HFFc6 (cell line): ENCODE data around the gene HMOX1. TPM values are rescaled to one million over a fixed set of nuclear protein-coding genes. Genes with fewer than 3 reads are reported as not detected.
"Not testable (repeated sequence)": the region's sequence is repeated elsewhere in the genome, so short reads cannot be mapped to it uniquely, and the experiment has no call there.

Source experiments
- DNase-seq: peaks from one replicate; pipeline ENCODE4 v3.0.0-alpha.2; 2018
- H3K27ac Mint-ChIP-seq: 2 replicates; pipeline ENCODE4 v1.8.0; 2020; ENCODE audit warnings: mild to moderate bottlenecking, mixed read lengths
- H3K27me3 Mint-ChIP-seq: 2 replicates; pipeline ENCODE4 v1.8.0; 2021; ENCODE audit warnings: mild to moderate bottlenecking, moderate library complexity, mixed read lengths; ENCODE audit not compliant: insufficient read depth
- H3K36me3 Mint-ChIP-seq: 2 replicates; pipeline ENCODE4 v1.8.0; 2021; ENCODE audit warnings: low read depth, mixed read lengths
- H3K4me1 Mint-ChIP-seq: 2 replicates; pipeline ENCODE4 v1.8.0; 2020; ENCODE audit warnings: low read depth, mixed read lengths
- H3K4me3 Mint-ChIP-seq: 2 replicates; pipeline ENCODE4 v1.8.0; 2020; ENCODE audit warnings: mild to moderate bottlenecking, moderate library complexity, mixed read lengths
- H3K9me3 Mint-ChIP-seq: 2 replicates; pipeline ENCODE4 v1.8.0; 2020; ENCODE audit warnings: mild to moderate bottlenecking, mixed read lengths
- total RNA-seq, 6 experiments: library from RNA; stranded (reverse); fragmentation: NEBNext Ultra II Directional; extraction: Animal tissue kit (Norgen Biotek cat#: 25700); gene quantifications; 2 replicates in 1 of 6; 3 replicates in 5 of 6; pipeline ENCODE4 v1.2.3, GENCODE V29; 2021
- TF ChIP-seq, protein P1 (sequence below): fragments of 200-600 bp; sonication (generic); IDR thresholded peaks from 2 replicates; pipeline ENCODE4 v1.5.0; 2021; ENCODE audit warnings: antibody characterized with exemption, mild to moderate bottlenecking

HMOX1 gene
- total RNA-seq, 6 experiments from 2014 or later: 51.2 to 117 (median 56.2) TPM

DNA sequence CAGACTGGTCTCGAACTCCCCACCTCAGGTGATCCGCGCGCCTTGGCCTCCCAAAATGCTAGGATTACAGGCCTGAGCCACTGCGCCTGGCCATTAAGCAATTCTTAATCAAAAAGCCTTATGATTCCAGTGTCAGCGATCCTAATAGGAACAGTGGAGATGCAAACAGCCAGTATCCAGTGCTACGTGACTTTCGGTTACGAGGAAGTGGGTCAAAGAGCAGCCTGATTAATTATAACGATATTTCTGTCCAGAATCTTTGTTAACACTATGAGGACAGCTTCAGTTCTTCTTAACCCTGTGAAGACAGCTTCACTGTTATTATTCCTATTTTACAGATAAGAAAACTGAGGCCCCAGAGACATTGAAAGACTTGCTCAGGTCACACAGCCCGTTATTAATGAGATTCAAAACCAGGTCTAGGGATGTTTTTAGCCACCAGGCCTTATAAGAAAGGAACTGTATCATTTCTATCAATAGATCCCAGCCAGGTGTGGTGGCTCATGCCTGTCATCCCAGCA is 17.3 kb upstream of the HMOX1 start:
- peaks cover 4% of the 10 kb centered on the region; the same call in 1 of the 2 replicates for H3K27me3 Mint-ChIP-seq
- no peaks in the 10 kb centered on the region for H3K36me3 Mint-ChIP-seq
- H3K9me3 Mint-ChIP-seq: no peaks in the 10 kb centered on the region
- H3K4me1 Mint-ChIP-seq: peaks cover 25% of the 10 kb centered on the region
- TF ChIP-seq, protein P1, sequence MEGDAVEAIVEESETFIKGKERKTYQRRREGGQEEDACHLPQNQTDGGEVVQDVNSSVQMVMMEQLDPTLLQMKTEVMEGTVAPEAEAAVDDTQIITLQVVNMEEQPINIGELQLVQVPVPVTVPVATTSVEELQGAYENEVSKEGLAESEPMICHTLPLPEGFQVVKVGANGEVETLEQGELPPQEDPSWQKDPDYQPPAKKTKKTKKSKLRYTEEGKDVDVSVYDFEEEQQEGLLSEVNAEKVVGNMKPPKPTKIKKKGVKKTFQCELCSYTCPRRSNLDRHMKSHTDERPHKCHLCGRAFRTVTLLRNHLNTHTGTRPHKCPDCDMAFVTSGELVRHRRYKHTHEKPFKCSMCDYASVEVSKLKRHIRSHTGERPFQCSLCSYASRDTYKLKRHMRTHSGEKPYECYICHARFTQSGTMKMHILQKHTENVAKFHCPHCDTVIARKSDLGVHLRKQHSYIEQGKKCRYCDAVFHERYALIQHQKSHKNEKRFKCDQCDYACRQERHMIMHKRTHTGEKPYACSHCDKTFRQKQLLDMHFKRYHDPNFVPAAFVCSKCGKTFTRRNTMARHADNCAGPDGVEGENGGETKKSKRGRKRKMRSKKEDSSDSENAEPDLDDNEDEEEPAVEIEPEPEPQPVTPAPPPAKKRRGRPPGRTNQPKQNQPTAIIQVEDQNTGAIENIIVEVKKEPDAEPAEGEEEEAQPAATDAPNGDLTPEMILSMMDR: no peak
- no peak for DNase-seq
- H3K27ac Mint-ChIP-seq: no peak overlapping the region
- no peak overlapping the region for H3K4me3 Mint-ChIP-seq

DNA sequence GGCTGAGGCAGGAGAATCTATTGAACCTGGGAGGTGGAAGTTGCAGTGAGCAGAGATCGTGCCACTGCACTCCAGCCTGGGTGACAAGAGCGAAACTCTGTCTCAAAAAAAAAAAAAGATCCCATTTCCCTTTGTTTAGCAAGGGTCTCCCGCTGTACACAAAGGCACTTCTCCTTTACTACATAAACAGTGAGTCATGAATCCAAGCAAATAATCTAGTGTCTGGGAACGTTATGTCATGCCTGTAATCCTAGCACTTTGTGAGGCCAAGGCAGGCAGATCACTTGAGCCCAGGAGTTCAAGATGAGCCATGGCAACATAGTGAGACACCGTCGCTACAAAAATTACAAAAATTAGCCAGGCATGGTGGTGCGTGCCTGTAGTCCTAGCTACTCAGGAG is 16.7 kb upstream of the HMOX1 start:
- H3K36me3 Mint-ChIP-seq, H3K9me3 Mint-ChIP-seq, H3K4me3 Mint-ChIP-seq, H3K27me3 Mint-ChIP-seq: not testable (repeated sequence)
- peak; percentile 73 for DNase-seq
- peak overlapping the region; percentile 63 for H3K27ac Mint-ChIP-seq
- H3K4me1 Mint-ChIP-seq: peaks cover 28% of the 10 kb centered on the region

DNA sequence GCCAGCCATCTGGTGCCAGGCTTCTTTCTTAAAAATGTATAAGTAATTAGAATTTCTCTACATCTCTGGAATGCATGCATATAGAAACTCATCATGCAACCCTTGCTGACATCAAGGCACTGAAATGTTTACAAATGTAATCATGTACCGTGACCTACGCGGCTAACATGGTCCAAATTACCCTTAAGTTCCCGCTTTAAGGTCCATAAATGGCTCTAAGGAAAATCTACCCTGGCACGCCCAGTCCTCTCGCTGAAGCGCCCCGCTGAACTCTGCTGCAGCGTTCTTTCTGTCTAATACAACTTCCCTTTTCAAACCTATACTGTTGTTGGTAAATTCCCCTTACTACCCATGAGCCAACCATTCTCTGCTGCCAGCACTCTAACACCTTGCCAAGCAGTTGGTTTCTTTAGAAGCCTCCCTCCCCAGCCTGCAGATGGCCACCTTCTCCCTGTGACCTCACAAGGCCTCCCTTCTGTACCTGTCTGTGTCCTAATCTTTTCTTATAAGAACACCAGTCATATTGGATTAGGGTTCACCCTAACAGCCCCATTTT is 13.5 kb upstream of the HMOX1 start:
- no peak overlapping the region for H3K4me3 Mint-ChIP-seq
- no peak for DNase-seq
- no peaks in the 10 kb centered on the region for H3K36me3 Mint-ChIP-seq
- H3K4me1 Mint-ChIP-seq: peaks cover 46% of the 10 kb centered on the region
- H3K27ac Mint-ChIP-seq: no peak overlapping the region
- H3K27me3 Mint-ChIP-seq: peaks cover 5% of the 10 kb centered on the region; the same call in 1 of the 2 replicates
- H3K9me3 Mint-ChIP-seq: no peaks in the 10 kb centered on the region
- TF ChIP-seq, protein P1: no peak

DNA sequence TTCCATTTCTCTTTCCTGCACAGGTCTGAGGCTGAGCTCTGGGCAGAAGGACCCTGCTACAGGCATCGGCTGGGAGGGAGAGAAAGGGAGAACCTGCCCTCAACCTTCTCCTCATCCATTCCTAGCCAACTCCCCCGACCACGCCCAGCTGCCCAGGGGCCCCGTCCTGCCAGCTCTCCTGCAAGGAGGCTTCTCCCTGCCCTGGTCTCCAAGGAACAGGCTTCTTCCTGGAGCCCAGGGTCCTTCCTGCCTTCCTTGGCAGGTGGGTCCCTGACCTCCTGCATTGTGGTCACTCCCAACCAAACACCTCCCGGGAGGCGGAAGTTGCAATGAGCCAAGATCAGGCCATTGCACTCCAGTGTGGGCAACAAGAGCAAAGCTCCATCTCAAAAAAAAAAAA is 12.5 kb upstream of the HMOX1 start:
- TF ChIP-seq, protein P1: no peak
- Mint-ChIP-seq H3K27ac (no peak overlapping the region), H3K9me3 (no peaks in the 10 kb centered on the region), H3K4me3 (no peak overlapping the region), H3K4me1 (peaks cover 46% of the 10 kb centered on the region), H3K27me3 (0 out of 2 replicates have a peak, but pooled peaks cover 4% of the 10 kb centered on the region), H3K36me3 (no peaks in the 10 kb centered on the region)
- DNase-seq: no peak

DNA sequence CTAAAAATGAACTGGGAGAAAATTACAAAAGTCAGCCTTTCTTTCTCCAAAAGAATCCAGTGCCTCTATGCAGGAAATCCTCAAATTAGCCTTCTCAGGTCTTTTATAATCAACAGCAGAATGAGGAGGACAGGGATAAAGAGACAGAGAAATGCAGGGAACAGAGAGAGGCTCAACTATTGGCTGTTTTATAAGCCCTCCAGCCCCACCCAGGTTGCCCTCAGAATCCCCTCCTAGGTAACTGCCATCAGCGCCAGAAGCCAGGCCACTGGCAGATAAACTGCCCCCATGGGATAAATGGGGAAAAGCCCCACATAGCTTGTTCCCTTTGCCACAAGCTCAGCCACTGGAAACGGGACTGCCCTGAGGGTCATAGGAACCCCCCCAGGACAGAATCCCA is 10.9 kb upstream of the HMOX1 start:
- no peak overlapping the region for H3K4me3 Mint-ChIP-seq
- no peaks in the 10 kb centered on the region for H3K36me3 Mint-ChIP-seq
- no peak for DNase-seq
- TF ChIP-seq, protein P1: no peak
- H3K27ac Mint-ChIP-seq: peak overlapping the region; percentile 91
- H3K27me3 Mint-ChIP-seq: 0 out of 2 replicates have a peak, but pooled peaks cover 4% of the 10 kb centered on the region
- H3K9me3 Mint-ChIP-seq: no peaks in the 10 kb centered on the region
- H3K4me1 Mint-ChIP-seq: peaks cover 52% of the 10 kb centered on the region

DNA sequence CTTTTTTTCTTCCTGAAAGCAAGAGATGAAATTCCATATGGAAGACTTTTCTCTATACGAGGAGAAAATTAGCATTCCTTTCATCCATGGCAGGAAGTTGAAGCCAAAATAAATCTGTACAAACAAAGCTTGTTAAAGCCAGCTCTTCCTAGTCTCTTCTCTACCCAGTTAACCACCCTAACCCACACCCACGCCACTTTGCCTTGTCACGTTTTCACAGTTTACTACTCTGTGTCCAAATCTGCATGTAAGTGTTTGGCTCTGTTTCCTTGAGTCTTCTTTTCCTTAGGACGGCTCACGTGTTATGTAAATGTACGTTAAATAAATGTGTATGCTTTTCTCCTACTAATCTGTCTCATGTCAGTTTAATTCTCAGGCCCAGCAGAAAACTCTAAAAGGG is 7.1 kb upstream of the HMOX1 start:
- Mint-ChIP-seq H3K4me1 (peaks cover 68% of the 10 kb centered on the region), H3K27me3 (0 out of 2 replicates have a peak, but pooled peaks cover 4% of the 10 kb centered on the region), H3K27ac (peak overlapping the region; percentile 56), H3K4me3 (no peak overlapping the region), H3K9me3 (no peaks in the 10 kb centered on the region), H3K36me3 (no peaks in the 10 kb centered on the region)
- TF ChIP-seq, protein P1: no peak
- DNase-seq: no peak
